Central memory CD4-positive, alpha-beta T cell (primary cell): ENCODE results near the gene LSM10.

Experiments
- DNase-seq: peaks from one replicate; pipeline ENCODE4 v3.0.0; 2022

The LSM10 gene

DNA sequence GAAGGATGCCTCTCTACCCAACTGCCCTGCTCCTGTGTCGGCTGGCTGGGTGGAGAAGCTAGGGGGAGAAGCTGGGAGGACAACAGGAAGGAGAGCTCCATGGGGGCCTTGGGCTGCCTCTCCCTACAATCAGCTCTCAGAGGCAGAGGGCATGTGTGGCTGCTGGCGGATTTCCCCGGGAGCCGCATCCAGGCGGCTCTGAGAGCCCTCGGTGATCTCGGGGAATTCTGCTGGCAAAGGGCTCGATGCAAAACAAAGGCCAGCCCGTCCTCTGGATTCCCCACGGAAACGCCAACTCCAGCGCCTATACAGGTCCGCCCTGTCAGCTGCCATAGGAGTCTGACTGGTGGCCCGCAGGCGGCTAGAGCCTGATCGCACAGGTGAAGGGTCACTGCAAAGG, 47.9 kb downstream of the LSM10 start:
- no peak for DNase-seq

GRCh38 chr1:36349241-36349671, 48.5 kb downstream of the LSM10 start:
- no peak for DNase-seq

GRCh38 chr1:36346741-36347370, 50.9 kb downstream of the LSM10 start:
- no peak for DNase-seq

- DNase-seq: no peak
These were observed 52.4 kb downstream of the LSM10 start for GRCh38 chr1:36345353-36345752.

DNA sequence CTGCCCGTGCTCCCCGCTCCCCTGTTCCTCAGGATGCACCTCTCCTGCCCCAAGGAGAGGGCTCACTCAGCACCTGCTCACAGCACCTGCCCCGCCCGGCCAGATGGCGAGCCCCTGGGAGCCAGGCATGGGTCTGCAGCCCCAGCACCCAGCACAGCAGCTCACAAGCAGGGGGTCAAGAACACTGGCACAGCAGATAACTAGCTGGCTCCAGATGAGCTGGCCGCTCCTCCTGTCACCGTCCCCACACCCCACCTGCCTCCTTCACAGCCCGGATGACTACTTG, 53.4 kb downstream of the LSM10 start:
- no peak for DNase-seq

- DNase-seq: no peak
These were observed 53.9 kb downstream of the LSM10 start for GRCh38 chr1:36343651-36344394.
